GM23338 (cell line): ENCODE data around the gene PRDM7. TPM values are rescaled to one million over a fixed set of nuclear protein-coding genes. Genes with fewer than 3 reads are reported as not detected.

ENCODE experiments used
- ATAC-seq: fragments of 200-7000 bp; cut with Tn5 transposase; 3 replicates; pipeline ENCODE4 v1.9.1; 2020
- DNase-seq: peaks from one replicate; pipeline ENCODE4 v3.0.0-alpha.2; 2015; ENCODE audit warnings: low spot score
- H2AFZ ChIP-seq: fragments of 200-600 bp; sonication (generic); 2 replicates; pipeline ENCODE4 v1.8.0; 2016; ENCODE audit warnings: antibody characterized with exemption, mild to moderate bottlenecking, moderate library complexity
- H3F3A ChIP-seq: fragments of 200-600 bp; sonication (generic); replicated peaks from 2 replicates; pipeline ENCODE4 v1.8.0; 2017; ENCODE audit warnings: antibody characterized with exemption, mixed run types, low read depth
- H3K27ac ChIP-seq: fragments of 200-600 bp; sonication (generic); 2 replicates; pipeline ENCODE4 v1.6.1; 2016; ENCODE audit warnings: low read depth
- H3K27me3 ChIP-seq: fragments of 200-600 bp; sonication (generic); 2 replicates; pipeline ENCODE4 v1.8.0; 2016; ENCODE audit warnings: mild to moderate bottlenecking, mixed run types, moderate library complexity; ENCODE audit not compliant: insufficient read depth
- H3K36me3 ChIP-seq: fragments of 200-600 bp; sonication (generic); 2 replicates; pipeline ENCODE4 v1.8.0; 2016; ENCODE audit warnings: mild to moderate bottlenecking; ENCODE audit not compliant: insufficient read depth
- H3K4me1 ChIP-seq: fragments of 200-600 bp; sonication (generic); 2 replicates; pipeline ENCODE4 v1.8.0; 2016; ENCODE audit warnings: mild to moderate bottlenecking, moderate library complexity; ENCODE audit not compliant: insufficient read depth
- H3K4me2 ChIP-seq: fragments of 200-600 bp; sonication (generic); 2 replicates; pipeline ENCODE4 v1.7.1; 2017; ENCODE audit warnings: mixed run types
- H3K4me3 ChIP-seq: fragments of 200-600 bp; sonication (generic); 2 replicates; pipeline ENCODE4 v1.6.1; 2016; ENCODE audit warnings: mixed run types
- H3K79me2 ChIP-seq: fragments of 200-600 bp; sonication (generic); replicated peaks from 2 replicates; pipeline ENCODE4 v1.8.0; 2017; ENCODE audit warnings: mild to moderate bottlenecking; ENCODE audit not compliant: insufficient read depth
- H3K9me2 ChIP-seq: fragments of 200-600 bp; sonication (generic); 2 replicates; pipeline ENCODE4 v1.8.0; 2017; ENCODE audit not compliant: insufficient read depth
- H4K20me1 ChIP-seq: fragments of 200-600 bp; sonication (generic); replicated peaks from 2 replicates; pipeline ENCODE4 v1.8.0; 2017; ENCODE audit warnings: mild to moderate bottlenecking; ENCODE audit not compliant: insufficient read depth
- H3K27ac Mint-ChIP-seq: 2 replicates; pipeline ENCODE4 v1.8.0; 2020; ENCODE audit warnings: inconsistent platforms, mild to moderate bottlenecking, moderate library complexity, mixed read lengths
- H3K27me3 Mint-ChIP-seq: 3 replicates; pipeline ENCODE4 v1.8.0; 2022; ENCODE audit warnings: low read depth, mild to moderate bottlenecking, moderate library complexity, mixed read lengths, inconsistent platforms; ENCODE audit not compliant: insufficient read depth, poor library complexity
- H3K36me3 Mint-ChIP-seq: 3 replicates; pipeline ENCODE4 v1.8.0; 2021; ENCODE audit warnings: low read depth, mild to moderate bottlenecking, inconsistent platforms, moderate library complexity, mixed read lengths
- H3K4me1 Mint-ChIP-seq: 3 replicates; pipeline ENCODE4 v1.8.0; 2020; ENCODE audit warnings: mild to moderate bottlenecking, inconsistent platforms, mixed read lengths
- H3K4me3 Mint-ChIP-seq: 3 replicates; pipeline ENCODE4 v1.8.0; 2021; ENCODE audit warnings: moderate library complexity, mild to moderate bottlenecking, inconsistent platforms, mixed read lengths
- H3K9me3 Mint-ChIP-seq: 3 replicates; pipeline ENCODE4 v1.8.0; 2020; ENCODE audit warnings: moderate library complexity, mild to moderate bottlenecking, inconsistent platforms, mixed read lengths
- JUNB ChIP-seq: IDR thresholded peaks from one replicate; pipeline ENCODE4 v1.6.1; 2016; ENCODE audit warnings: antibody characterized with exemption; ENCODE audit not compliant: unreplicated experiment
- NANOG ChIP-seq: IDR thresholded peaks from 2 replicates; pipeline ENCODE4 v1.6.1; 2016; ENCODE audit warnings: antibody characterized with exemption, borderline replicate concordance
- STAT1 ChIP-seq: IDR thresholded peaks from one replicate; pipeline ENCODE4 v1.6.1; 2016; ENCODE audit warnings: antibody characterized with exemption; ENCODE audit not compliant: unreplicated experiment
- ZNF114 ChIP-seq: fragments of 250-450 bp; sonication (Bioruptor Pico); IDR thresholded peaks from 2 replicates; pipeline ENCODE4 v1.5.0; 2020; ENCODE audit warnings: mild to moderate bottlenecking, moderate library complexity
- ZNF331 ChIP-seq: fragments of 250-450 bp; sonication (Bioruptor Pico); IDR thresholded peaks from 2 replicates; pipeline ENCODE4 v1.5.0; 2020; ENCODE audit warnings: low read depth, mild to moderate bottlenecking, moderate library complexity
- polyA plus RNA-seq: library from polyadenylated mRNA; unstranded; fragments of >200 nt; fragmentation: Nextera tagmentation; extraction: Ambion mirVana; gene quantifications from 2 replicates; pipeline ENCODE4 v1.2.1, GENCODE V29; 2016
- total RNA-seq: library from RNA; depleted of rRNA; stranded (reverse); fragments of >200 nt; shearing (Covaris generic); gene quantifications from 2 replicates; pipeline ENCODE4 v1.2.3, GENCODE V29; 2014
- TF ChIP-seq, protein P1 (sequence below), 2 experiments: fragments of 200-600 bp in 1 of 2; sonication (generic) in 1 of 2; conservative IDR thresholded peaks; 2 replicates each; pipeline versions ENCODE4 v1.5.1 to v1.6.1; 2016 to 2017; ENCODE audit warnings: antibody characterized with exemption in 2 of 2, low read depth in 2 of 2, mild to moderate bottlenecking in 2 of 2, moderate library complexity in 1 of 2
- TF ChIP-seq, protein P2 (sequence below): fragments of 250-450 bp; sonication (Bioruptor Pico); IDR thresholded peaks from 2 replicates; pipeline ENCODE4 v1.5.0; 2020; ENCODE audit warnings: mild to moderate bottlenecking, moderate library complexity
- TF ChIP-seq, protein P3 (sequence below): IDR thresholded peaks from 2 replicates; pipeline ENCODE4 v1.6.1; 2016; ENCODE audit warnings: antibody characterized with exemption

The PRDM7 gene
- total and polyA plus RNA-seq, 2 experiments from 2014 or later = 0.08 TPM; not detected in 1

DNA sequence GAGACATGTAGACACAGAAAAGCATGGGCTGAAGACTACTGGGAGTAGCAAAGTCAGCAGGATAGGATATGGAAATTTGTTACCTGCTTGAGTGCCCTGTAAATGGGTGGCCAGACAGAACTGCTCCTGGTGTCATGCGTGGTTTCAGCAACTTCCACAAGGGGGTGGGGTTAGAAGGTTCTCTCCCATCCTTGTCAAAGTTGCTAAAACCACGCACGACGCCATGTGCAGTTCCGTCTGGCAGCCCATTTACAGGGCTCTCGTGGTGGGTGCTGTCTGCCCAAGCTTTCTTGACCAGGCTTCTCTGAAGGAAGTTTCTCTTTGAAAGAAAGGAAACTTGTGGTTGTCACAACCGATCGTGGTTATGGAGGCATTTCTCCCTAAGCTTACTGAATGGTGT, 51.0 kb downstream of the PRDM7 start:
- ATAC-seq = no peak

DNA sequence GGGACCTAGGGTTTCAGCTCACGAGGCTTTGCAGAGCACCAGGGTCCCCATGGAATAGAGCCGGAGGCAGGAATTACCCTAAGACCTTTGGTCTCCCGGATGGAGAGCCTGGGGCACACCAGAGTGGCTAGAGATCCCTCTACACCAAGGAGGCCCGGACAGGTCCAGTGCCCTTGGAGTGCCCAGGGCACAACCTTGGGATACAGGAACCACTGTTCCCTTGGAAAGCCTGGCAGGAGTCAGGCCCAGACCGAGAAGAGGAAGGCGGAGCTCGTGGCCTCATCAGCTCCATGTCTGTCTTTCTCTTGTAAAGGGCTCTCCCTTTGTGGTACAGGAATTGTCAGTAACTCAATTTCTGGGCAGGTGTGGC, 54.1 kb downstream of the PRDM7 start:
- Mint-ChIP-seq H3K4me1 (peaks cover 24% of the 10 kb centered on the region), H3K36me3 (no peaks in the 10 kb centered on the region; the same call in 2 of the 3 replicates), H3K4me3 (peak overlapping the region; percentile 79), H3K9me3 (peaks cover 3% of the 10 kb centered on the region; the same call in 1 of the 3 replicates), H3K27ac (no peak overlapping the region), H3K27me3 (peaks cover 16% of the 10 kb centered on the region)
- Histone ChIP-seq H3K27me3 (no peaks in the 10 kb centered on the region), H3K9me2 (no peaks in the 10 kb centered on the region), H3K4me2 (peak overlapping the region; percentile 83), H2AFZ (no peak overlapping the region), H4K20me1 (peaks cover 5% of the 10 kb centered on the region; the same call in 1 of the 2 replicates), H3K4me1 (peaks cover 26% of the 10 kb centered on the region), H3K36me3 (no peaks in the 10 kb centered on the region), H3K27ac (no peak overlapping the region), H3K4me3 (peak overlapping the region; percentile 77), H3F3A (peaks cover 34% of the 10 kb centered on the region), H3K79me2 (peaks cover 9% of the 10 kb centered on the region)
- no peak for DNase-seq
- no peak; the same call in 2 of the 3 replicates for ATAC-seq
- TF ChIP-seq JUNB (no peak), ZNF331 (no peak), STAT1 (no peak), ZNF114 (no peak), NANOG (no peak)
- TF ChIP-seq, protein P1, sequence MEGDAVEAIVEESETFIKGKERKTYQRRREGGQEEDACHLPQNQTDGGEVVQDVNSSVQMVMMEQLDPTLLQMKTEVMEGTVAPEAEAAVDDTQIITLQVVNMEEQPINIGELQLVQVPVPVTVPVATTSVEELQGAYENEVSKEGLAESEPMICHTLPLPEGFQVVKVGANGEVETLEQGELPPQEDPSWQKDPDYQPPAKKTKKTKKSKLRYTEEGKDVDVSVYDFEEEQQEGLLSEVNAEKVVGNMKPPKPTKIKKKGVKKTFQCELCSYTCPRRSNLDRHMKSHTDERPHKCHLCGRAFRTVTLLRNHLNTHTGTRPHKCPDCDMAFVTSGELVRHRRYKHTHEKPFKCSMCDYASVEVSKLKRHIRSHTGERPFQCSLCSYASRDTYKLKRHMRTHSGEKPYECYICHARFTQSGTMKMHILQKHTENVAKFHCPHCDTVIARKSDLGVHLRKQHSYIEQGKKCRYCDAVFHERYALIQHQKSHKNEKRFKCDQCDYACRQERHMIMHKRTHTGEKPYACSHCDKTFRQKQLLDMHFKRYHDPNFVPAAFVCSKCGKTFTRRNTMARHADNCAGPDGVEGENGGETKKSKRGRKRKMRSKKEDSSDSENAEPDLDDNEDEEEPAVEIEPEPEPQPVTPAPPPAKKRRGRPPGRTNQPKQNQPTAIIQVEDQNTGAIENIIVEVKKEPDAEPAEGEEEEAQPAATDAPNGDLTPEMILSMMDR (conservative IDR thresholded peaks at IDR 0.05; ENCODE audit: low read depth in 2 of 2) = no peak
- TF ChIP-seq, protein P2, sequence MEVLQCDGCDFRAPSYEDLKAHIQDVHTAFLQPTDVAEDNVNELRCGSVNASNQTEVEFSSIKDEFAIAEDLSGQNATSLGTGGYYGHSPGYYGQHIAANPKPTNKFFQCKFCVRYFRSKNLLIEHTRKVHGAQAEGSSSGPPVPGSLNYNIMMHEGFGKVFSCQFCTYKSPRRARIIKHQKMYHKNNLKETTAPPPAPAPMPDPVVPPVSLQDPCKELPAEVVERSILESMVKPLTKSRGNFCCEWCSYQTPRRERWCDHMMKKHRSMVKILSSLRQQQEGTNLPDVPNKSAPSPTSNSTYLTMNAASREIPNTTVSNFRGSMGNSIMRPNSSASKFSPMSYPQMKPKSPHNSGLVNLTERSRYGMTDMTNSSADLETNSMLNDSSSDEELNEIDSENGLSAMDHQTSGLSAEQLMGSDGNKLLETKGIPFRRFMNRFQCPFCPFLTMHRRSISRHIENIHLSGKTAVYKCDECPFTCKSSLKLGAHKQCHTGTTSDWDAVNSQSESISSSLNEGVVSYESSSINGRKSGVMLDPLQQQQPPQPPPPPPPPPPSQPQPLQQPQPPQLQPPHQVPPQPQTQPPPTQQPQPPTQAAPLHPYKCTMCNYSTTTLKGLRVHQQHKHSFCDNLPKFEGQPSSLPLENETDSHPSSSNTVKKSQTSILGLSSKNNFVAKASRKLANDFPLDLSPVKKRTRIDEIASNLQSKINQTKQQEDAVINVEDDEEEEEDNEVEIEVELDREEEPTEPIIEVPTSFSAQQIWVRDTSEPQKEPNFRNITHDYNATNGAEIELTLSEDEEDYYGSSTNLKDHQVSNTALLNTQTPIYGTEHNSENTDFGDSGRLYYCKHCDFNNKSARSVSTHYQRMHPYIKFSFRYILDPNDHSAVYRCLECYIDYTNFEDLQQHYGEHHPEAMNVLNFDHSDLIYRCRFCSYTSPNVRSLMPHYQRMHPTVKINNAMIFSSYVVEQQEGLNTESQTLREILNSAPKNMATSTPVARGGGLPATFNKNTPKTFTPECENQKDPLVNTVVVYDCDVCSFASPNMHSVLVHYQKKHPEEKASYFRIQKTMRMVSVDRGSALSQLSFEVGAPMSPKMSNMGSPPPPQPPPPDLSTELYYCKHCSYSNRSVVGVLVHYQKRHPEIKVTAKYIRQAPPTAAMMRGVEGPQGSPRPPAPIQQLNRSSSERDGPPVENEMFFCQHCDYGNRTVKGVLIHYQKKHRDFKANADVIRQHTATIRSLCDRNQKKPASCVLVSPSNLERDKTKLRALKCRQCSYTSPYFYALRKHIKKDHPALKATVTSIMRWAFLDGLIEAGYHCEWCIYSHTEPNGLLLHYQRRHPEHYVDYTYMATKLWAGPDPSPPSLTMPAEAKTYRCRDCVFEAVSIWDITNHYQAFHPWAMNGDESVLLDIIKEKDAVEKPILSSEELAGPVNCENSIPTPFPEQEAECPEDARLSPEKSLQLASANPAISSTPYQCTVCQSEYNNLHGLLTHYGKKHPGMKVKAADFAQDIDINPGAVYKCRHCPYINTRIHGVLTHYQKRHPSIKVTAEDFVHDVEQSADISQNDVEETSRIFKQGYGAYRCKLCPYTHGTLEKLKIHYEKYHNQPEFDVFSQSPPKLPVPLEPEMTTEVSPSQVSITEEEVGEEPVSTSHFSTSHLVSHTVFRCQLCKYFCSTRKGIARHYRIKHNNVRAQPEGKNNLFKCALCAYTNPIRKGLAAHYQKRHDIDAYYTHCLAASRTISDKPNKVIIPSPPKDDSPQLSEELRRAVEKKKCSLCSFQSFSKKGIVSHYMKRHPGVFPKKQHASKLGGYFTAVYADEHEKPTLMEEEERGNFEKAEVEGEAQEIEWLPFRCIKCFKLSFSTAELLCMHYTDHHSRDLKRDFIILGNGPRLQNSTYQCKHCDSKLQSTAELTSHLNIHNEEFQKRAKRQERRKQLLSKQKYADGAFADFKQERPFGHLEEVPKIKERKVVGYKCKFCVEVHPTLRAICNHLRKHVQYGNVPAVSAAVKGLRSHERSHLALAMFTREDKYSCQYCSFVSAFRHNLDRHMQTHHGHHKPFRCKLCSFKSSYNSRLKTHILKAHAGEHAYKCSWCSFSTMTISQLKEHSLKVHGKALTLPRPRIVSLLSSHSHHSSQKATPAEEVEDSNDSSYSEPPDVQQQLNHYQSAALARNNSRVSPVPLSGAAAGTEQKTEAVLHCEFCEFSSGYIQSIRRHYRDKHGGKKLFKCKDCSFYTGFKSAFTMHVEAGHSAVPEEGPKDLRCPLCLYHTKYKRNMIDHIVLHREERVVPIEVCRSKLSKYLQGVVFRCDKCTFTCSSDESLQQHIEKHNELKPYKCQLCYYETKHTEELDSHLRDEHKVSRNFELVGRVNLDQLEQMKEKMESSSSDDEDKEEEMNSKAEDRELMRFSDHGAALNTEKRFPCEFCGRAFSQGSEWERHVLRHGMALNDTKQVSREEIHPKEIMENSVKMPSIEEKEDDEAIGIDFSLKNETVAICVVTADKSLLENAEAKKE (CRISPR knock-in tag) = no peak

More for the DNA sequence above, 51.0 kb downstream of the PRDM7 start:
- Histone ChIP-seq H3F3A (peaks cover 14% of the 10 kb centered on the region), H3K27ac (no peak overlapping the region), H3K9me2 (no peaks in the 10 kb centered on the region), H3K27me3 (no peaks in the 10 kb centered on the region), H3K4me3 (no peak overlapping the region), H3K4me1 (peaks cover 11% of the 10 kb centered on the region), H3K79me2 (peaks cover 5% of the 10 kb centered on the region; the same call in 1 of the 2 replicates), H4K20me1 (peaks cover 3% of the 10 kb centered on the region; the same call in 1 of the 2 replicates), H2AFZ (no peak overlapping the region), H3K36me3 (no peaks in the 10 kb centered on the region), H3K4me2 (no peak overlapping the region)
- no peaks in the 10 kb centered on the region for H3K9me3 Mint-ChIP-seq
- peak; percentile 40 for DNase-seq
- H3K27ac Mint-ChIP-seq = no peak overlapping the region
- no peak overlapping the region for H3K4me3 Mint-ChIP-seq
- H3K4me1 Mint-ChIP-seq = peaks cover 11% of the 10 kb centered on the region
- H3K36me3 Mint-ChIP-seq = peaks cover 10% of the 10 kb centered on the region; the same call in 2 of the 3 replicates
- TF ChIP-seq, protein P1 (conservative IDR thresholded peaks at IDR 0.05; ENCODE audit: low read depth in 2 of 2) = 0 out of 4 replicates have a peak, but pooled peaks of 1 of the 2 experiments have one; percentile 12
- TF ChIP-seq, protein P3, sequence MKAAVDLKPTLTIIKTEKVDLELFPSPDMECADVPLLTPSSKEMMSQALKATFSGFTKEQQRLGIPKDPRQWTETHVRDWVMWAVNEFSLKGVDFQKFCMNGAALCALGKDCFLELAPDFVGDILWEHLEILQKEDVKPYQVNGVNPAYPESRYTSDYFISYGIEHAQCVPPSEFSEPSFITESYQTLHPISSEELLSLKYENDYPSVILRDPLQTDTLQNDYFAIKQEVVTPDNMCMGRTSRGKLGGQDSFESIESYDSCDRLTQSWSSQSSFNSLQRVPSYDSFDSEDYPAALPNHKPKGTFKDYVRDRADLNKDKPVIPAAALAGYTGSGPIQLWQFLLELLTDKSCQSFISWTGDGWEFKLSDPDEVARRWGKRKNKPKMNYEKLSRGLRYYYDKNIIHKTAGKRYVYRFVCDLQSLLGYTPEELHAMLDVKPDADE = no peak
- H3K27me3 Mint-ChIP-seq = peaks cover 5% of the 10 kb centered on the region
